ENCODE results near the gene DRC3.
"Not testable (repeated sequence)": the region's sequence is repeated elsewhere in the genome, so short reads cannot be mapped to it uniquely, and the experiment has no call there.

DRC3 gene

GRCh38 chr17:17988427-17988945 is 15.8 kb downstream of the DRC3 start:
- Histone ChIP-seq H3K27me3 (ENCODE audit: control insufficient read depth, insufficient read depth, low read length) (no peaks in the 10 kb centered on the region), H3K9ac (ENCODE audit: low read depth, low read length) (no peak overlapping the region), H3K4me3 (ENCODE audit: low read depth, low read length) (no peak overlapping the region), H3K4me1 (ENCODE audit: control insufficient read depth, insufficient read depth, low read length) (no peaks in the 10 kb centered on the region), H3K36me3 (ENCODE audit: control insufficient read depth, insufficient read depth, low read length) (no peaks in the 10 kb centered on the region), H3K9me3 (ENCODE audit: control insufficient read depth, insufficient read depth, low read length) (no peaks in the 10 kb centered on the region)

GRCh38 chr17:17989081-17989480 is 16.4 kb downstream of the DRC3 start:
- Histone ChIP-seq H3K4me1 (ENCODE audit: control insufficient read depth, insufficient read depth, low read length) (no peaks in the 10 kb centered on the region), H3K9me3 (ENCODE audit: control insufficient read depth, insufficient read depth, low read length) (no peaks in the 10 kb centered on the region), H3K4me3 (ENCODE audit: low read depth, low read length) (no peak overlapping the region), H3K36me3 (ENCODE audit: control insufficient read depth, insufficient read depth, low read length) (no peaks in the 10 kb centered on the region), H3K27me3 (ENCODE audit: control insufficient read depth, insufficient read depth, low read length) (no peaks in the 10 kb centered on the region), H3K9ac (ENCODE audit: low read depth, low read length) (no peak overlapping the region)

- Histone ChIP-seq H3K9me3 (ENCODE audit: control insufficient read depth, insufficient read depth, low read length) (no peaks in the 10 kb centered on the region), H3K36me3 (ENCODE audit: control insufficient read depth, insufficient read depth, low read length) (no peaks in the 10 kb centered on the region), H3K27me3 (ENCODE audit: control insufficient read depth, insufficient read depth, low read length) (no peaks in the 10 kb centered on the region), H3K4me3 (ENCODE audit: low read depth, low read length) (no peak overlapping the region), H3K9ac (ENCODE audit: low read depth, low read length) (no peak overlapping the region), H3K4me1 (ENCODE audit: control insufficient read depth, insufficient read depth, low read length) (no peaks in the 10 kb centered on the region)
Observed at GRCh38 chr17:17989618-17990017, 17.0 kb downstream of the DRC3 start.

GRCh38 chr17:17990282-17990681 is 17.6 kb downstream of the DRC3 start:
- no peak overlapping the region for H3K4me3 ChIP-seq (ENCODE audit: low read depth, low read length)
- H3K4me1 ChIP-seq (ENCODE audit: control insufficient read depth, insufficient read depth, low read length) = no peaks in the 10 kb centered on the region
- no peaks in the 10 kb centered on the region for H3K9me3 ChIP-seq (ENCODE audit: control insufficient read depth, insufficient read depth, low read length)
- H3K27me3 ChIP-seq (ENCODE audit: control insufficient read depth, insufficient read depth, low read length) = no peaks in the 10 kb centered on the region
- no peak overlapping the region for H3K9ac ChIP-seq (ENCODE audit: low read depth, low read length)
- no peaks in the 10 kb centered on the region for H3K36me3 ChIP-seq (ENCODE audit: control insufficient read depth, insufficient read depth, low read length)

- H3K4me1 ChIP-seq (ENCODE audit: control insufficient read depth, insufficient read depth, low read length) = no peaks in the 10 kb centered on the region
- H3K9me3 ChIP-seq (ENCODE audit: control insufficient read depth, insufficient read depth, low read length) = no peaks in the 10 kb centered on the region
- H3K4me3 ChIP-seq (ENCODE audit: low read depth, low read length) = no peak overlapping the region
- H3K36me3 ChIP-seq (ENCODE audit: control insufficient read depth, insufficient read depth, low read length) = no peaks in the 10 kb centered on the region
- H3K9ac ChIP-seq (ENCODE audit: low read depth, low read length) = no peak overlapping the region
- no peaks in the 10 kb centered on the region for H3K27me3 ChIP-seq (ENCODE audit: control insufficient read depth, insufficient read depth, low read length)
Observed at GRCh38 chr17:17993366-17993765, 20.7 kb downstream of the DRC3 start.

DNA sequence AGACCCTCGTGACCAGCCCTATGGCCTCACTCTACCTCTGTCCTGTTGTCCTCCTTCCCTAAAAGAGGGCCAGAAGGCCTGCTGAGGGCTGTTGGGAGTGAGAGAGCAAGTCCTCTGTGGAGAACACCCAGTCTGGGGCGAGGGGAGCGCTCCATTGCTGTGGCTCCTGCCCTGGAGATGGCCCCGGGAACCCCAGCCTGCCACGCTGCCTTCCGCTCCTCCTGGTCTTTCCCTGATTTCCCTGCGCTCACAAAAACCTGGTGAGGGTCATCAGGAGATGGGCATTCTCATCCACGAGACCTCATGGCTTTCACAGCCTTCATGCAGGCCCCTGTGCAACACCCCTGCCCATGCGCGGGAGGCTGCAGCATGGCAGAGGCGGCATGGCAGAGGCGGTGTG is 21.2 kb downstream of the DRC3 start:
- H3K4me3 ChIP-seq (ENCODE audit: low read depth, low read length) = no peak overlapping the region
- H3K4me1 ChIP-seq (ENCODE audit: control insufficient read depth, insufficient read depth, low read length) = no peaks in the 10 kb centered on the region
- H3K9ac ChIP-seq (ENCODE audit: low read depth, low read length) = no peak overlapping the region
- H3K27me3 ChIP-seq (ENCODE audit: control insufficient read depth, insufficient read depth, low read length) = no peaks in the 10 kb centered on the region
- no peaks in the 10 kb centered on the region for H3K36me3 ChIP-seq (ENCODE audit: control insufficient read depth, insufficient read depth, low read length)
- H3K9me3 ChIP-seq (ENCODE audit: control insufficient read depth, insufficient read depth, low read length) = no peaks in the 10 kb centered on the region

GRCh38 chr17:17994271-17995069 is 21.8 kb downstream of the DRC3 start:
- Histone ChIP-seq H3K36me3 (ENCODE audit: control insufficient read depth, insufficient read depth, low read length) (no peaks in the 10 kb centered on the region), H3K4me1 (ENCODE audit: control insufficient read depth, insufficient read depth, low read length) (no peaks in the 10 kb centered on the region), H3K9me3 (ENCODE audit: control insufficient read depth, insufficient read depth, low read length) (no peaks in the 10 kb centered on the region), H3K9ac (ENCODE audit: low read depth, low read length) (no peak overlapping the region), H3K4me3 (ENCODE audit: low read depth, low read length) (no peak overlapping the region), H3K27me3 (ENCODE audit: control insufficient read depth, insufficient read depth, low read length) (no peaks in the 10 kb centered on the region)

DNA sequence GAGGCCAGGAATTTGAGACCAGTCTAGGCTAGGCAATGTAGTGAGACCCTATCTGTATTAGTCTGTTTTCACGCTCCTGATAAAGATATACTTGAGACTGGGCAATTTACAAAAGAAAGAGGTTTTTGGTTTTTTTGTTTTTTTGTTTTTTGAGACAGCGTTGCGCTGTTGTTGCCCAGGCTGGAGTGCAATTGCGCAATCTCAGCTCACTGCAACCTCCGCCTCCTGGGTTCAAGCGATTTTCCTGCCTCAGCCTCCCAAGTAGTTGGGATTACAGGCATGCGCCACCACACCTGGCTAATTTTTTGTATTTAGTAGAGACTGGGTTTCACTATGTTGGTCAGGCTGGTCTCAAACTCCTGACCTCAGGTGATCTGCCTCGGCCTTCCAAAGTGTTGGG is 23.2 kb downstream of the DRC3 start:
- H3K4me3 ChIP-seq (ENCODE audit: low read depth, low read length); H3K4me1 ChIP-seq (ENCODE audit: control insufficient read depth, insufficient read depth, low read length); H3K36me3 ChIP-seq (ENCODE audit: control insufficient read depth, insufficient read depth, low read length); H3K27me3 ChIP-seq (ENCODE audit: control insufficient read depth, insufficient read depth, low read length); H3K9me3 ChIP-seq (ENCODE audit: control insufficient read depth, insufficient read depth, low read length); H3K9ac ChIP-seq (ENCODE audit: low read depth, low read length): not testable (repeated sequence)

GRCh38 chr17:17998934-17999333 is 26.3 kb downstream of the DRC3 start:
- H3K36me3 ChIP-seq (ENCODE audit: control insufficient read depth, insufficient read depth, low read length) = no peaks in the 10 kb centered on the region
- H3K9ac ChIP-seq (ENCODE audit: low read depth, low read length) = no peak overlapping the region
- H3K4me3 ChIP-seq (ENCODE audit: low read depth, low read length) = no peak overlapping the region

DNA sequence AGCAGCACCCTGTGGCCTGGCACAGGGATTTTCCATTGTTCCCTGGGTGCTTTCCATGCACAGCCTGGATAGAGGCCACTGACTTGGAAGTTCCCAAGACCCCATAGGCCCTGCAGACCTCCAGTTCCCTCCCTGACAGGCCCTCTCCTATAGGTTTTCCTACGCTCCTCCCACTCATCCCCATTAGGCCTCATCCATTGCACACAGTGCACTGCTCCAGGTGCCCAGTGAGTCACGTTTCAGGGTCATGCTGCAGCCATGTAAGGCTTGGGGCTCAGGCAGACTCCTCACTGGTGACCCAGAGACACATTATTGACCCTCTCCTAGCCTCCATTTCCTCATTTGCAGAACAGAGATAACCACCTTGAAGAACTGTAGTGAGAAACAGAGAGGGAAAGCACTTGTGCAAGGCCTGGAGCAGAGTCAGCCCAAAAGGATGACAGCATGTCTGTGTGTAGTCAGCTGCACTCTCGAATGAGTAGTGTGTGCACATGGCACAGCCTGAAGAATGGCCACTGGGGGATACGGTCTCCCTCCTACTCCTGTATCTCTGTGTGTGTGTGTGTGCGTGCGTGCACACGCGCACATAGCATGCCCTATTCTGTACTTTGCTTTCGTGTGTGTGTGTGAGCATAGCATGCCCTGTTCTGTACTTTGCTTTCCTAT is 26.8 kb downstream of the DRC3 start:
- no peaks in the 10 kb centered on the region for H3K36me3 ChIP-seq (ENCODE audit: control insufficient read depth, insufficient read depth, low read length)
- H3K9me3 ChIP-seq (ENCODE audit: control insufficient read depth, insufficient read depth, low read length) = no peaks in the 10 kb centered on the region
- no peak overlapping the region for H3K9ac ChIP-seq (ENCODE audit: low read depth, low read length)
- no peaks in the 10 kb centered on the region for H3K4me1 ChIP-seq (ENCODE audit: control insufficient read depth, insufficient read depth, low read length)
- H3K27me3 ChIP-seq (ENCODE audit: control insufficient read depth, insufficient read depth, low read length) = no peaks in the 10 kb centered on the region
- no peak overlapping the region for H3K4me3 ChIP-seq (ENCODE audit: low read depth, low read length)

More at GRCh38 chr17:17998934-17999333, 26.3 kb downstream of the DRC3 start:
- Histone ChIP-seq H3K4me1 (ENCODE audit: control insufficient read depth, insufficient read depth, low read length) (no peaks in the 10 kb centered on the region), H3K27me3 (ENCODE audit: control insufficient read depth, insufficient read depth, low read length) (no peaks in the 10 kb centered on the region), H3K9me3 (ENCODE audit: control insufficient read depth, insufficient read depth, low read length) (no peaks in the 10 kb centered on the region)

DNA sequence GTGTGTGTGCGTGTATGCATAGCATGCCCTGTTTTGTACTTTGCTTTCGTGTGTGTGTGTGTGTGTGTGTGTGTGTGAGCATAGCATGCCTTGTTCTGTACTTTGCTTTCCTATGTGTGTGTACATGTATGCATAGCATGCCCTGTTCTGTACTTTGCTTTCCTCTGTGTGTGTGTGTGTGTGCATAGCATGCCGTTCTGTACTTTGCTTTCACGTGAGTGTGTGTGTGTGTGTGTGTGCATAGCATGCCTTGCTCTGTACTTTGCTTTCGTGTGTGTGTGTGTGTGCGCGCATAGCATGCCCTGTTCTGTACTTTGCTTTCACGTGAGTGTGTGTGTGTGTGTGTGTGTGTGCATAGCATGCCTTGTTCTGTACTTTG is 27.4 kb downstream of the DRC3 start:
- Histone ChIP-seq H3K4me1 (ENCODE audit: control insufficient read depth, insufficient read depth, low read length) (no peaks in the 10 kb centered on the region), H3K36me3 (ENCODE audit: control insufficient read depth, insufficient read depth, low read length) (no peaks in the 10 kb centered on the region)

DNA sequence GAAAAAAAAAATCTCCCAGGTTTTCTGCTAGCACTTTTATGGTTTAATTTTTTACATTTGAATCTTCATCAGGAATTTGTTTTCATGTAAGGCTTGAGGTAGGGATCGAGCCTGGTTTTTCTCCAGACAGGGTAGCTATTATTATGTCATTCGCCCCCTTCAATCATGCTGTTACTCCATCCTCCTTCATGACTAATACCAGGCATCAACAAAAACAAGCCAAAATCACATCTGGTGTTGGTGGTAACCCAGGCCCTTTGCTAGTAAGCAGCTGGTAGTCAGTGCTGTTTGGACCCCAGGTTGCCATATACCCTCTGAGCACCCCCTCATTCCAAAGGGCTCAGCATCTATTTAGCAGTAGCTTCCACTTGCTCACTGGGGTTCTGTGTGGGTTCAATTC is 29.5 kb downstream of the DRC3 start:
- no peak overlapping the region for H3K4me3 ChIP-seq (ENCODE audit: low read depth, low read length)
- H3K27me3 ChIP-seq (ENCODE audit: control insufficient read depth, insufficient read depth, low read length) = no peaks in the 10 kb centered on the region
- no peak overlapping the region for H3K9ac ChIP-seq (ENCODE audit: low read depth, low read length)
- no peaks in the 10 kb centered on the region for H3K9me3 ChIP-seq (ENCODE audit: control insufficient read depth, insufficient read depth, low read length)
- no peaks in the 10 kb centered on the region for H3K36me3 ChIP-seq (ENCODE audit: control insufficient read depth, insufficient read depth, low read length)
- no peaks in the 10 kb centered on the region for H3K4me1 ChIP-seq (ENCODE audit: control insufficient read depth, insufficient read depth, low read length)

More for the DNA sequence above, 27.4 kb downstream of the DRC3 start:
- Histone ChIP-seq H3K9ac (ENCODE audit: low read depth, low read length) (no peak overlapping the region), H3K27me3 (ENCODE audit: control insufficient read depth, insufficient read depth, low read length) (no peaks in the 10 kb centered on the region), H3K9me3 (ENCODE audit: control insufficient read depth, insufficient read depth, low read length) (no peaks in the 10 kb centered on the region), H3K4me3 (ENCODE audit: low read depth, low read length) (no peak overlapping the region)
